Colonic mucosa (tissue), 4 donors: Measurements from ENCODE around the gene UPK2. TPM values are rescaled to one million over a fixed set of nuclear protein-coding genes. Genes with fewer than 3 reads are reported as not detected.

ENCODE experiments used
- DNase-seq: peaks from one replicate; pipeline ENCODE4 v3.0.0-alpha.2; 2020
- H3K27ac ChIP-seq: fragments of 200-600 bp; one replicate; pipeline ENCODE4 v1.8.0; 2021
- H3K27me3 ChIP-seq: fragments of 200-600 bp; one replicate; pipeline ENCODE4 v1.8.0; 2021
- H3K36me3 ChIP-seq: fragments of 200-600 bp; one replicate; pipeline ENCODE4 v1.8.0; 2021
- H3K4me1 ChIP-seq: fragments of 200-600 bp; one replicate; pipeline ENCODE4 v1.8.0; 2021; ENCODE audit warnings: mild to moderate bottlenecking
- H3K4me3 ChIP-seq: fragments of 200-600 bp; one replicate; pipeline ENCODE4 v1.8.0; 2021
- H3K9ac ChIP-seq, 2 donors: one replicate each; pipeline ENCODE4 v1.7.0; 2013; ENCODE audit warnings: control low read depth in 2 of 2, low read depth in 2 of 2, low read length in 2 of 2
- H3K9me3 ChIP-seq: fragments of 200-600 bp; one replicate; pipeline ENCODE4 v1.8.0; 2021
- CTCF ChIP-seq: fragments of 200-600 bp; IDR thresholded peaks from one replicate; pipeline ENCODE4 v1.8.0; 2022; ENCODE audit warnings: antibody characterized with exemption, mild to moderate bottlenecking
- intact Hi-C: fragments of 100-400 bp; cut with DNase I; formaldehyde crosslinking; loops from one replicate; pipeline ENCODE4 v1.14.1; 2022
- total RNA-seq, 2 donors: library from RNA; stranded (reverse); fragmentation: NEBNext Ultra II Directional in 1 of 2; extraction: Animal tissue kit (Norgen Biotek cat#: 25700) in 1 of 2; gene quantifications; one replicate each; pipeline ENCODE4 v1.2.1, GENCODE V29; 2021
- donor health status: healthy.
- donor health status: DM: no; HTN: no; CAD: no.
- donor health status: DM: no; HTN: no; CAD: no.

The UPK2 gene
- total RNA-seq, 2 donors from 2014 or later: not detected

GRCh38 chr11:118996926-118997626 is 41.0 kb downstream of the UPK2 start:
- Histone ChIP-seq H3K27ac (peak overlapping the region; percentile 60), H3K27me3 (no peaks in the 10 kb centered on the region), H3K4me3 (peak overlapping the region; percentile 96), H3K36me3 (no peaks in the 10 kb centered on the region), H3K9ac (peak overlapping the region; percentile 45 to 88), H3K4me1 (peaks cover 9% of the 10 kb centered on the region), H3K9me3 (no peaks in the 10 kb centered on the region)
- no peak for DNase-seq
- intact Hi-C loops: no loop called here
- TF ChIP-seq CTCF: no peak

GRCh38 chr11:118997627-118998387 is 41.7 kb downstream of the UPK2 start, which contains the start of gene CENATAC:
Gene CENATAC (plus strand): TSS chr11:118998138. CDS start chr11:118998198, 60 bp downstream.
- peak within 1 kb of the TSS; percentile 75 to 88 for H3K9ac ChIP-seq
- peaks cover 9% of the 10 kb centered on the region for H3K4me1 ChIP-seq
- H3K36me3 ChIP-seq: no peaks in the 10 kb centered on the region
- intact Hi-C loops: no loop called here
- no peak for TF ChIP-seq CTCF
- no peaks in the 10 kb centered on the region for H3K9me3 ChIP-seq
- DNase-seq: peak; percentile 98
- peak within 1 kb of the TSS; percentile 60 for H3K27ac ChIP-seq
- peak within 1 kb of the TSS; percentile 96 for H3K4me3 ChIP-seq
- no peaks in the 10 kb centered on the region for H3K27me3 ChIP-seq

GRCh38 chr11:118998388-118998717 is 42.3 kb downstream of the UPK2 start:
- DNase-seq: no peak
- H3K36me3 ChIP-seq: no peaks in the 10 kb centered on the region
- H3K9ac ChIP-seq: peak overlapping the region; percentile 75 to 88
- peak overlapping the region; percentile 60 for H3K27ac ChIP-seq
- TF ChIP-seq CTCF: no peak
- H3K4me1 ChIP-seq: peaks cover 9% of the 10 kb centered on the region
- no peaks in the 10 kb centered on the region for H3K27me3 ChIP-seq
- H3K4me3 ChIP-seq: peak overlapping the region; percentile 96
- H3K9me3 ChIP-seq: no peaks in the 10 kb centered on the region
- intact Hi-C loops: no loop called here

DNA sequence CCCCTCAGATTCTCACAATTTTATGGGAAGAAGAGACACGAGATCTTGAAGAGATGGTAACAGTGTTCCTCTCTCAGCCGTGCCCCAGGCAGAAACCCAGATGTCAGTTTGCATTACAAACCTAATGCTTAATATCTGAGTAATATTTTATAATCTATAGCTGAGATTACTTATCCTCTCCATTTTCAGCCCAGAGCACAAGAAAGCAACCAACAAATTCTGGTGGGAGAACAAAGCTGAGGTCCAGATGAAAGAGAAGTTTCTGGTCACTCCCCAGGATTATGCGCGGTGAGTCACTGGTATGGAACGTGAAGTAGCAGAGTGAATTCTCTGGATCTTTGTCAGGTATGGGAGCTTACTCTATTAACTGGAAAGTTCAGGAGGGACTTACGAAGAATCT is 42.7 kb downstream of the UPK2 start:
- H3K4me1 ChIP-seq: peaks cover 9% of the 10 kb centered on the region
- H3K36me3 ChIP-seq: no peaks in the 10 kb centered on the region
- DNase-seq: no peak
- no peaks in the 10 kb centered on the region for H3K9me3 ChIP-seq
- intact Hi-C loops: no loop called here
- peak overlapping the region; percentile 75 to 88 for H3K9ac ChIP-seq
- TF ChIP-seq CTCF: no peak
- H3K27ac ChIP-seq: no peak overlapping the region
- no peaks in the 10 kb centered on the region for H3K27me3 ChIP-seq
- H3K4me3 ChIP-seq: peak overlapping the region; percentile 96

DNA sequence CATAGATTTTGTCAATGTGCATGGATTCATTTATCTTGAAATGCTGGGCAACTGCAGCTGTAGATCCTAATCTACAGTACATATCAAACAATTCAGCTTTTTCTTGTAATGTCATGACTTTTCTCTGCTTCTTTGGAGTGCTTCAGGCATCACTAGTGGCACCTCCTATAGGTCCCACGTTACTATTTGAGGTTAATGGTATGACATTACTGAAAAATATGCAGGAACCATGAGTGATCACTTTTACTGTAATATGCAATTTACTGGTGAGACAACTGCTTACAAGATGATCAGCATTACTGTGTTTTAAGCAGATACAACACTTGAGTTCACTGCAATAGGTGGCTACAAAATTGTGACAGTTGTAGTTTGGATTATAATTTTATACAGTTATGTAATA is 44.8 kb downstream of the UPK2 start:
- no peak for DNase-seq
- Histone ChIP-seq H3K36me3 (no peaks in the 10 kb centered on the region), H3K27me3 (no peaks in the 10 kb centered on the region), H3K27ac (no peak overlapping the region), H3K9me3 (no peaks in the 10 kb centered on the region), H3K9ac (no peak overlapping the region), H3K4me3 (no peak overlapping the region), H3K4me1 (peaks cover 9% of the 10 kb centered on the region)
- TF ChIP-seq CTCF: no peak
- intact Hi-C loops: no loop called here
